ENCODE measurements around the gene ACADL. TPM values are rescaled to one million over a fixed set of nuclear protein-coding genes. Genes with fewer than 3 reads are reported as not detected.

The ACADL gene
- total and polyA plus RNA-seq, 2 experiments from 2014 or later, result 0.37 TPM; not detected in 1

DNA sequence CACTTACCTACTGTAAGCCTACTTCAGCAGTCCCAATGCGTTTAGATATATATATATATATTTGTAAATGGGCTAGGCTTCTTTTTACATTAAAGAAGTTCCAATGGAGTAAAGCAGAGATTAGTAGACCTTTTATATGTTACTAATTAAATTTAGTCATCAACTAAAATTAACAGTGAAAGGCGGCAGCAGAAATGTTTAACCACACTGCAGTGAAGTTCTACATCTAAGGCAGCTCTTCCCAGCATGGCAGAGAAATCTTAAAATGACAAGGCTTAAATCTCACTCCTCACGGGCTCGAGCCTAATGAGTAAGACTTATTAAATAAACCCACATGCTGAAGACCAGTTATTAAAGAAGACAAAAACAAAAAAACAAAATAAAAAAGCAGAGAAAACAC, 34.9 kb downstream of the ACADL start (continued):
- TF ChIP-seq, protein P1, sequence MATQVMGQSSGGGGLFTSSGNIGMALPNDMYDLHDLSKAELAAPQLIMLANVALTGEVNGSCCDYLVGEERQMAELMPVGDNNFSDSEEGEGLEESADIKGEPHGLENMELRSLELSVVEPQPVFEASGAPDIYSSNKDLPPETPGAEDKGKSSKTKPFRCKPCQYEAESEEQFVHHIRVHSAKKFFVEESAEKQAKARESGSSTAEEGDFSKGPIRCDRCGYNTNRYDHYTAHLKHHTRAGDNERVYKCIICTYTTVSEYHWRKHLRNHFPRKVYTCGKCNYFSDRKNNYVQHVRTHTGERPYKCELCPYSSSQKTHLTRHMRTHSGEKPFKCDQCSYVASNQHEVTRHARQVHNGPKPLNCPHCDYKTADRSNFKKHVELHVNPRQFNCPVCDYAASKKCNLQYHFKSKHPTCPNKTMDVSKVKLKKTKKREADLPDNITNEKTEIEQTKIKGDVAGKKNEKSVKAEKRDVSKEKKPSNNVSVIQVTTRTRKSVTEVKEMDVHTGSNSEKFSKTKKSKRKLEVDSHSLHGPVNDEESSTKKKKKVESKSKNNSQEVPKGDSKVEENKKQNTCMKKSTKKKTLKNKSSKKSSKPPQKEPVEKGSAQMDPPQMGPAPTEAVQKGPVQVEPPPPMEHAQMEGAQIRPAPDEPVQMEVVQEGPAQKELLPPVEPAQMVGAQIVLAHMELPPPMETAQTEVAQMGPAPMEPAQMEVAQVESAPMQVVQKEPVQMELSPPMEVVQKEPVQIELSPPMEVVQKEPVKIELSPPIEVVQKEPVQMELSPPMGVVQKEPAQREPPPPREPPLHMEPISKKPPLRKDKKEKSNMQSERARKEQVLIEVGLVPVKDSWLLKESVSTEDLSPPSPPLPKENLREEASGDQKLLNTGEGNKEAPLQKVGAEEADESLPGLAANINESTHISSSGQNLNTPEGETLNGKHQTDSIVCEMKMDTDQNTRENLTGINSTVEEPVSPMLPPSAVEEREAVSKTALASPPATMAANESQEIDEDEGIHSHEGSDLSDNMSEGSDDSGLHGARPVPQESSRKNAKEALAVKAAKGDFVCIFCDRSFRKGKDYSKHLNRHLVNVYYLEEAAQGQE (IDR thresholded peaks at IDR 0.05; ENCODE audit: unreplicated experiment), result no peak
- TF ChIP-seq EZH2phosphoT487 (IDR thresholded peaks at IDR 0.05; ENCODE audit: unreplicated experiment), result no peak
- no peak for TF ChIP-seq STAT1 (IDR thresholded peaks at IDR 0.05; ENCODE audit: unreplicated experiment)
- no peak for TF ChIP-seq EZH2 (IDR thresholded peaks at IDR 0.05; ENCODE audit: low read depth, unreplicated experiment)
- TF ChIP-seq ZNF331 (CRISPR knock-in tag; IDR thresholded peaks at IDR 0.05; ENCODE audit: low read depth), result no peak
- TF ChIP-seq CREB1 (CRISPR knock-in tag; IDR thresholded peaks at IDR 0.05; ENCODE audit: low read depth), result no peak
- TF ChIP-seq ZNF114 (CRISPR knock-in tag; IDR thresholded peaks at IDR 0.05), result no peak
- no peak for TF ChIP-seq JUNB (IDR thresholded peaks at IDR 0.05; ENCODE audit: unreplicated experiment)

DNA sequence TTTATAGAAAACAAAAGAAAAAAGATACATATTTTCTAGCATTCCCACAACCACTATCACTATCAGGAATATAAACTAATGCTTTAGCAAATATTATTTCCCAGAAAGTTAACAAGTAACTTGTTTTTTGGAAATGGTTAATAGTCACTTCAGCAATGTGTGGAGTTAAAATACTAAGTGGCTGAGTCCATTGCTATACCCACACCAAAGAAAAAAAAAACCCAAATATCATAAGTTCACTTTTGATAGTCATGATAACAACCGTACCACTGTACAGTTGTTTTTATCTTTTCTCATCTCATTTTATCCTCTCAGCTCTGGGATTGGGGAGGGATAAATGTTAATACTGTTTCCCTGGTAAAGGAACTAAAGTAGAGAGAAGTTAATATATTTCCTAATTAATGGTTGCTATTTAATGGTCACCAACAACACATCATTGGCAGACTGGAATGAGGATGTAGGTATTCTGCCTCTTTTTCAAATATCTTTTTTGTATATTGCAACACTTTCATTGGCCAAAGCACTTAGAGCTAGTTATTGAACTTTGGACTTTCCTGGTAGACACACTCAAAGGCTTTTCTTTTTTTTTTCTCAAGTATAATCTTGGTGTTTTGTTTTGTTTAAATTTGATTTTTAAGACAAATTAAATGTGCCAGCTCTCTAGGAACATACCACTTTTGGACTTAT, 35.7 kb downstream of the ACADL start:
- no peaks in the 10 kb centered on the region for H3F3A ChIP-seq (replicated peaks; ENCODE audit: low read depth)
- DNase-seq (ENCODE audit: low spot score) (no peak), ATAC-seq (no peak)
- no peaks in the 10 kb centered on the region for H3K27me3 ChIP-seq (ENCODE audit: insufficient read depth)
- peaks cover 19% of the 10 kb centered on the region for H3K9me3 Mint-ChIP-seq
- H3K36me3 Mint-ChIP-seq (ENCODE audit: low read depth), result peaks cover 15% of the 10 kb centered on the region
- no peaks in the 10 kb centered on the region for H3K4me1 Mint-ChIP-seq
- H3K79me2 ChIP-seq (replicated peaks; ENCODE audit: insufficient read depth), result no peaks in the 10 kb centered on the region
- H3K4me1 ChIP-seq (ENCODE audit: insufficient read depth), result no peaks in the 10 kb centered on the region
- H3K9me2 ChIP-seq (ENCODE audit: insufficient read depth), result no peaks in the 10 kb centered on the region
- H2AFZ ChIP-seq, result no peak overlapping the region
- H3K36me3 ChIP-seq (ENCODE audit: insufficient read depth), result no peaks in the 10 kb centered on the region; the same call in 1 of the 2 replicates
- H3K27ac ChIP-seq (ENCODE audit: low read depth), result no peak overlapping the region
- H3K4me3 ChIP-seq, result no peak overlapping the region
- no peak overlapping the region for H3K4me2 ChIP-seq
- no peak overlapping the region for H3K4me3 Mint-ChIP-seq
- H3K27ac Mint-ChIP-seq, result no peak overlapping the region
- H4K20me1 ChIP-seq (replicated peaks; ENCODE audit: insufficient read depth), result no peaks in the 10 kb centered on the region
- peaks cover 2% of the 10 kb centered on the region for H3K27me3 Mint-ChIP-seq (ENCODE audit: insufficient read depth, low read depth, poor library complexity)
- TF ChIP-seq, protein P2, sequence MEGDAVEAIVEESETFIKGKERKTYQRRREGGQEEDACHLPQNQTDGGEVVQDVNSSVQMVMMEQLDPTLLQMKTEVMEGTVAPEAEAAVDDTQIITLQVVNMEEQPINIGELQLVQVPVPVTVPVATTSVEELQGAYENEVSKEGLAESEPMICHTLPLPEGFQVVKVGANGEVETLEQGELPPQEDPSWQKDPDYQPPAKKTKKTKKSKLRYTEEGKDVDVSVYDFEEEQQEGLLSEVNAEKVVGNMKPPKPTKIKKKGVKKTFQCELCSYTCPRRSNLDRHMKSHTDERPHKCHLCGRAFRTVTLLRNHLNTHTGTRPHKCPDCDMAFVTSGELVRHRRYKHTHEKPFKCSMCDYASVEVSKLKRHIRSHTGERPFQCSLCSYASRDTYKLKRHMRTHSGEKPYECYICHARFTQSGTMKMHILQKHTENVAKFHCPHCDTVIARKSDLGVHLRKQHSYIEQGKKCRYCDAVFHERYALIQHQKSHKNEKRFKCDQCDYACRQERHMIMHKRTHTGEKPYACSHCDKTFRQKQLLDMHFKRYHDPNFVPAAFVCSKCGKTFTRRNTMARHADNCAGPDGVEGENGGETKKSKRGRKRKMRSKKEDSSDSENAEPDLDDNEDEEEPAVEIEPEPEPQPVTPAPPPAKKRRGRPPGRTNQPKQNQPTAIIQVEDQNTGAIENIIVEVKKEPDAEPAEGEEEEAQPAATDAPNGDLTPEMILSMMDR (conservative IDR thresholded peaks at IDR 0.05; ENCODE audit: low read depth in 2 of 2), result no peak
- TF ChIP-seq ZNF114 (CRISPR knock-in tag; IDR thresholded peaks at IDR 0.05) (no peak), STAT1 (IDR thresholded peaks at IDR 0.05; ENCODE audit: unreplicated experiment) (no peak), CREB1 (CRISPR knock-in tag; IDR thresholded peaks at IDR 0.05; ENCODE audit: low read depth) (no peak), EZH2phosphoT487 (IDR thresholded peaks at IDR 0.05; ENCODE audit: unreplicated experiment) (no peak)
- TF ChIP-seq, protein P3, sequence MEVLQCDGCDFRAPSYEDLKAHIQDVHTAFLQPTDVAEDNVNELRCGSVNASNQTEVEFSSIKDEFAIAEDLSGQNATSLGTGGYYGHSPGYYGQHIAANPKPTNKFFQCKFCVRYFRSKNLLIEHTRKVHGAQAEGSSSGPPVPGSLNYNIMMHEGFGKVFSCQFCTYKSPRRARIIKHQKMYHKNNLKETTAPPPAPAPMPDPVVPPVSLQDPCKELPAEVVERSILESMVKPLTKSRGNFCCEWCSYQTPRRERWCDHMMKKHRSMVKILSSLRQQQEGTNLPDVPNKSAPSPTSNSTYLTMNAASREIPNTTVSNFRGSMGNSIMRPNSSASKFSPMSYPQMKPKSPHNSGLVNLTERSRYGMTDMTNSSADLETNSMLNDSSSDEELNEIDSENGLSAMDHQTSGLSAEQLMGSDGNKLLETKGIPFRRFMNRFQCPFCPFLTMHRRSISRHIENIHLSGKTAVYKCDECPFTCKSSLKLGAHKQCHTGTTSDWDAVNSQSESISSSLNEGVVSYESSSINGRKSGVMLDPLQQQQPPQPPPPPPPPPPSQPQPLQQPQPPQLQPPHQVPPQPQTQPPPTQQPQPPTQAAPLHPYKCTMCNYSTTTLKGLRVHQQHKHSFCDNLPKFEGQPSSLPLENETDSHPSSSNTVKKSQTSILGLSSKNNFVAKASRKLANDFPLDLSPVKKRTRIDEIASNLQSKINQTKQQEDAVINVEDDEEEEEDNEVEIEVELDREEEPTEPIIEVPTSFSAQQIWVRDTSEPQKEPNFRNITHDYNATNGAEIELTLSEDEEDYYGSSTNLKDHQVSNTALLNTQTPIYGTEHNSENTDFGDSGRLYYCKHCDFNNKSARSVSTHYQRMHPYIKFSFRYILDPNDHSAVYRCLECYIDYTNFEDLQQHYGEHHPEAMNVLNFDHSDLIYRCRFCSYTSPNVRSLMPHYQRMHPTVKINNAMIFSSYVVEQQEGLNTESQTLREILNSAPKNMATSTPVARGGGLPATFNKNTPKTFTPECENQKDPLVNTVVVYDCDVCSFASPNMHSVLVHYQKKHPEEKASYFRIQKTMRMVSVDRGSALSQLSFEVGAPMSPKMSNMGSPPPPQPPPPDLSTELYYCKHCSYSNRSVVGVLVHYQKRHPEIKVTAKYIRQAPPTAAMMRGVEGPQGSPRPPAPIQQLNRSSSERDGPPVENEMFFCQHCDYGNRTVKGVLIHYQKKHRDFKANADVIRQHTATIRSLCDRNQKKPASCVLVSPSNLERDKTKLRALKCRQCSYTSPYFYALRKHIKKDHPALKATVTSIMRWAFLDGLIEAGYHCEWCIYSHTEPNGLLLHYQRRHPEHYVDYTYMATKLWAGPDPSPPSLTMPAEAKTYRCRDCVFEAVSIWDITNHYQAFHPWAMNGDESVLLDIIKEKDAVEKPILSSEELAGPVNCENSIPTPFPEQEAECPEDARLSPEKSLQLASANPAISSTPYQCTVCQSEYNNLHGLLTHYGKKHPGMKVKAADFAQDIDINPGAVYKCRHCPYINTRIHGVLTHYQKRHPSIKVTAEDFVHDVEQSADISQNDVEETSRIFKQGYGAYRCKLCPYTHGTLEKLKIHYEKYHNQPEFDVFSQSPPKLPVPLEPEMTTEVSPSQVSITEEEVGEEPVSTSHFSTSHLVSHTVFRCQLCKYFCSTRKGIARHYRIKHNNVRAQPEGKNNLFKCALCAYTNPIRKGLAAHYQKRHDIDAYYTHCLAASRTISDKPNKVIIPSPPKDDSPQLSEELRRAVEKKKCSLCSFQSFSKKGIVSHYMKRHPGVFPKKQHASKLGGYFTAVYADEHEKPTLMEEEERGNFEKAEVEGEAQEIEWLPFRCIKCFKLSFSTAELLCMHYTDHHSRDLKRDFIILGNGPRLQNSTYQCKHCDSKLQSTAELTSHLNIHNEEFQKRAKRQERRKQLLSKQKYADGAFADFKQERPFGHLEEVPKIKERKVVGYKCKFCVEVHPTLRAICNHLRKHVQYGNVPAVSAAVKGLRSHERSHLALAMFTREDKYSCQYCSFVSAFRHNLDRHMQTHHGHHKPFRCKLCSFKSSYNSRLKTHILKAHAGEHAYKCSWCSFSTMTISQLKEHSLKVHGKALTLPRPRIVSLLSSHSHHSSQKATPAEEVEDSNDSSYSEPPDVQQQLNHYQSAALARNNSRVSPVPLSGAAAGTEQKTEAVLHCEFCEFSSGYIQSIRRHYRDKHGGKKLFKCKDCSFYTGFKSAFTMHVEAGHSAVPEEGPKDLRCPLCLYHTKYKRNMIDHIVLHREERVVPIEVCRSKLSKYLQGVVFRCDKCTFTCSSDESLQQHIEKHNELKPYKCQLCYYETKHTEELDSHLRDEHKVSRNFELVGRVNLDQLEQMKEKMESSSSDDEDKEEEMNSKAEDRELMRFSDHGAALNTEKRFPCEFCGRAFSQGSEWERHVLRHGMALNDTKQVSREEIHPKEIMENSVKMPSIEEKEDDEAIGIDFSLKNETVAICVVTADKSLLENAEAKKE (CRISPR knock-in tag; IDR thresholded peaks at IDR 0.05), result no peak
- TF ChIP-seq, protein P4, sequence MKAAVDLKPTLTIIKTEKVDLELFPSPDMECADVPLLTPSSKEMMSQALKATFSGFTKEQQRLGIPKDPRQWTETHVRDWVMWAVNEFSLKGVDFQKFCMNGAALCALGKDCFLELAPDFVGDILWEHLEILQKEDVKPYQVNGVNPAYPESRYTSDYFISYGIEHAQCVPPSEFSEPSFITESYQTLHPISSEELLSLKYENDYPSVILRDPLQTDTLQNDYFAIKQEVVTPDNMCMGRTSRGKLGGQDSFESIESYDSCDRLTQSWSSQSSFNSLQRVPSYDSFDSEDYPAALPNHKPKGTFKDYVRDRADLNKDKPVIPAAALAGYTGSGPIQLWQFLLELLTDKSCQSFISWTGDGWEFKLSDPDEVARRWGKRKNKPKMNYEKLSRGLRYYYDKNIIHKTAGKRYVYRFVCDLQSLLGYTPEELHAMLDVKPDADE (IDR thresholded peaks at IDR 0.05), result no peak
